ENCODE data around the gene CARD11. TPM values are rescaled to one million over a fixed set of nuclear protein-coding genes. Genes with fewer than 3 reads are reported as not detected.
A peak's percentile ranks its signal among the peaks of the same experiment; 100 is the strongest.

CARD11 gene
- total and polyA plus RNA-seq, 7 experiments from 2014 or later = 13.3 to 136 (median 113) TPM

DNA sequence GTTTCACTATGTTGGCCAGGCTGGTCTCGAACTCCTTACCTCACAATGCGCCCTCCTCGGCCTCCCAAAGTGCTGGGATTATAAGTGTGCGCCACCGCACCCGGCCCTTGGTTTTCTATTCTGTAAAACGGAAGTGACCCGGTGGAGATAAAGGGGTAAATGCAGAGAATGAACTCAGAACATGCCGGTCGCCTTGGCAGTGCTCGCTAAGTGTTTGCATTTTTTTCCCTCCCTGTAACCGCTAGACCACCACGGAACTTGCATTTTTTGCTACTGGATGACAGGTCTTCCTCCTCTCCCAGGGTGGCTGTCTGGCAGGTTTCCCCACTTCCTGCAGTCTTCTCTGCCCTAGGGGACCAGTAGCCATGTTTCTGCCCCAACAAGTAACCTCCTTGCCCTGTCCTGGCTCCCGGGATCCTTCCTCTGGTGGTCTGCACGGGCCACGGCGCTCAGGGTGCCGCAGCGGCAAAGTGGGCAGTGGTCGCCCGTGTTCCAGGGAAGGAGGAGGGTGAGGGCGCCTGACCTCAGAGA lies 180.8 kb downstream of the CARD11 start:
- H3K4me3 ChIP-seq (ENCODE audit: low read length) = no peak overlapping the region
- no peaks in the 10 kb centered on the region for H3K27me3 ChIP-seq (ENCODE audit: control insufficient read depth in 2 of 2, insufficient read depth in 2 of 2, low read length in 2 of 2)
- H3K9me3 ChIP-seq (ENCODE audit: control insufficient read depth in 2 of 3, low read length in 3 of 3) = no peaks in the 10 kb centered on the region
- Mint-ChIP-seq H3K9me3 (no peaks in the 10 kb centered on the region), H3K4me3 (peak overlapping the region in 8 of 10 donors; percentile 14 to 73 (median 58)), H3K27me3 (no peaks in the 10 kb centered on the region), H3K4me1 (peaks cover 12 to 29% (median 19%) of the 10 kb centered on the region in 7 donors), H3K36me3 (peaks cover 0 to 6% (median 2%) of the 10 kb centered on the region in 5 donors), H3K27ac (peak overlapping the region in 6 of 9 donors; percentile 57 to 96 (median 86))
- intact Hi-C loops (cut with micrococcal nuclease) = loop anchor here (1.0 to 10.0 kb wide), 4 partner anchors 19 to 1822 kb away; partner anchors contain the start of genes FOXK1 (in 1 of the 2) and GNA12 (in 1 of the 2)
- ChIA-PET CTCF (interaction anchor here (0.7 kb wide), 2 partner anchors 23 to 183 kb away, joined by 4 to 6 read pairs; no protein-coding TSS in a partner anchor), POLR2A (no interaction called here)
- DNase-seq (no peak), ATAC-seq (no peak)
- H3K4me1 ChIP-seq (ENCODE audit: control insufficient read depth in 2 of 2, insufficient read depth in 2 of 2, low read length in 2 of 2) = peaks cover 7 to 19% of the 10 kb centered on the region in 2 donors
- no peaks in the 10 kb centered on the region for H3K36me3 ChIP-seq (ENCODE audit: control insufficient read depth in 2 of 3, insufficient read depth in 3 of 3, low read length in 3 of 3)
- H3K27ac ChIP-seq (ENCODE audit: low read depth, low read length) = peak overlapping the region; percentile 44

DNA sequence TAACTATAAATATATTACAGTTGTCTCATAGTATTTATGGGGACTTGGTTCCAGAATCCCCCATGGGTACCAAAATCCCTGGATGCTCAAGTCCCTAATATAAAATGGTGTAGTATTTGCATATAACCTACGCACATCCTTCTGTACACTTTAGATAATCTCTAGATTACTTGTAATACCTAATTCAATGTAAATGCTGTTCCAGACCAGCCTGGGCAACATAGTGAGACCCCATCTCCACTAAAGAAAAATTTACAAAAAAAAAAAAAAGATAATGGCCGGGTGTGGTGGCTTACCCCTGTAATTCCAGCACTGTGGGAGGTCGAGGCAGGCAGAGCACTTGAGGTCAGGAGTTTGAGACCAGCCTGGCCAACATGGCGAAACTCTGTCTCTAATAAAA lies 182.2 kb downstream of the CARD11 start:
- Mint-ChIP-seq H3K4me3 (no peak overlapping the region), H3K27ac (peak overlapping the region in 1 of 9 donors; percentile 40), H3K36me3 (peaks cover 0 to 8% (median 2%) of the 10 kb centered on the region in 5 donors), H3K9me3 (no peaks in the 10 kb centered on the region), H3K27me3 (no peaks in the 10 kb centered on the region), H3K4me1 (peaks cover 12 to 31% (median 19%) of the 10 kb centered on the region in 7 donors)
- intact Hi-C loops (cut with micrococcal nuclease) = loop anchor here (10.0 kb wide), 3 partner anchors 203 to 1823 kb away; partner anchors contain the start of gene FOXK1 (in 1 of the 2)
- H3K9me3 ChIP-seq (ENCODE audit: control insufficient read depth in 2 of 3, low read length in 3 of 3) = no peaks in the 10 kb centered on the region
- H3K27me3 ChIP-seq (ENCODE audit: control insufficient read depth in 2 of 2, insufficient read depth in 2 of 2, low read length in 2 of 2) = no peaks in the 10 kb centered on the region
- DNase-seq = no peak
- H3K36me3 ChIP-seq (ENCODE audit: control insufficient read depth in 2 of 3, insufficient read depth in 3 of 3, low read length in 3 of 3) = no peaks in the 10 kb centered on the region
- ChIA-PET CTCF (interaction anchor here (0.7 kb wide), 1 partner anchor 1141 kb away, joined by 3 read pairs; no protein-coding TSS in a partner anchor), POLR2A (interaction anchor here (0.9 kb wide), 1 partner anchor 130 kb away, joined by 3 read pairs; no protein-coding TSS in a partner anchor)
- no peak overlapping the region for H3K27ac ChIP-seq (ENCODE audit: low read depth, low read length)
- no peak overlapping the region for H3K4me3 ChIP-seq (ENCODE audit: low read length)
- peaks cover 7 to 19% of the 10 kb centered on the region in 2 donors for H3K4me1 ChIP-seq (ENCODE audit: control insufficient read depth in 2 of 2, insufficient read depth in 2 of 2, low read length in 2 of 2)
- ATAC-seq = no peak

DNA sequence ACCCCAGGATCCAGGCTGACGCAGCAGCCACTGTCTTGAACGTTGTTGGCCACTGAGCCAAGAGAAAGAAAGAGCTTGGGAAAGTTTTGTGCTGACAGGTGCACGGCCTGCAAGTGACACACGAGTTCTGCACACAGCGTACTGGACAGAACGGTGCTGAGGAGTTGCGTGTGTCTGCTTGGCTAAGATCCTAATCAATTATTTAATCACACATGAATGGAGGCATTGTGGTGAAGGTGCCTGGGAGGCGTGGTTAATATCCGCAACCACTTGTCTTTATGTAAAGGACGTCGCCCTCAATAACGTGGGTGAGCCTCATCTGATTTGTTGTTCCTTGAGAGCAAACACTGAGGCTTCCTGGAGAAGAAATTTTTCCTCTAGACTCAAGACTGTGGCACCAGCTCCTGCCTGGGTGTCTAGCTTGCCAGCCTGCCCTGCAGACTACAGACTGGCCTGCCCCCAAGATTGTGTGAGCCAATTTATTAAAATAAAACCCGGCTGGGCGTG lies 183.0 kb downstream of the CARD11 start:
- H3K9me3 Mint-ChIP-seq = no peaks in the 10 kb centered on the region
- H3K4me3 Mint-ChIP-seq = no peak overlapping the region
- Histone ChIP-seq H3K36me3 (ENCODE audit: control insufficient read depth in 2 of 3, insufficient read depth in 3 of 3, low read length in 3 of 3) (no peaks in the 10 kb centered on the region), H3K9me3 (ENCODE audit: control insufficient read depth in 2 of 3, low read length in 3 of 3) (no peaks in the 10 kb centered on the region), H3K4me1 (ENCODE audit: control insufficient read depth in 2 of 2, insufficient read depth in 2 of 2, low read length in 2 of 2) (peaks cover 7 to 19% of the 10 kb centered on the region in 2 donors), H3K27ac (ENCODE audit: low read depth, low read length) (no peak overlapping the region), H3K27me3 (ENCODE audit: control insufficient read depth in 2 of 2, insufficient read depth in 2 of 2, low read length in 2 of 2) (no peaks in the 10 kb centered on the region), H3K4me3 (ENCODE audit: low read length) (no peak overlapping the region)
- ChIA-PET POLR2A (no interaction called here), CTCF (no interaction called here)
- DNase-seq (no peak), ATAC-seq (no peak)
- no peaks in the 10 kb centered on the region for H3K27me3 Mint-ChIP-seq
- peaks cover 12 to 34% (median 19%) of the 10 kb centered on the region in 7 donors for H3K4me1 Mint-ChIP-seq
- H3K27ac Mint-ChIP-seq = no peak overlapping the region
- peaks cover 0 to 12% (median 6%) of the 10 kb centered on the region in 5 donors for H3K36me3 Mint-ChIP-seq
- intact Hi-C loops (cut with micrococcal nuclease) = loop anchor here (10.0 kb wide), 3 partner anchors 204 to 1824 kb away; partner anchors contain the start of gene FOXK1 (in 1 of the 2)

DNA sequence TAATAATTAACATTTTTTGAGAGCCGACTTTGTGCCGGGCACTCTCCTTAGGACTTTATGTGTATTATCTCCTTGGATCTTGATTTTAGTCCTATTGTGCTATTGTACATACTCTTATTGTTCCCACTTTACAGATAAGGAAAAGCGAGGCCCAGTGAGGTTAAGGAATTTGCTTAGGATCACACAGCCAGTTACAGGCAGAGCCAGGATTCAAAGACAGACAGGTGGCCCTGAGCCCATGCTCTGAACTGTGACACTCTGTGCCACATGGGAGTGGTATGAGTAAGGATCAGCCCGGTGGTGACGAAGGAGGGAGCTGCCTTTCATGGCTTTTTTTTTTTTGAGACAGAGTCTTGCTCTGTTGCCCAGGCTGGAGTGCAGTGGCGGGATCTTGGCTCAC lies 183.7 kb downstream of the CARD11 start:
- H3K4me1 ChIP-seq (ENCODE audit: control insufficient read depth in 2 of 2, insufficient read depth in 2 of 2, low read length in 2 of 2) = peaks cover 7 to 19% of the 10 kb centered on the region in 2 donors
- peak overlapping the region in 1 of 9 donors; percentile 22 for H3K27ac Mint-ChIP-seq
- no peaks in the 10 kb centered on the region for H3K9me3 Mint-ChIP-seq
- POLR2A ChIA-PET = no interaction called here
- no peak overlapping the region for H3K4me3 Mint-ChIP-seq
- H3K9me3 ChIP-seq (ENCODE audit: control insufficient read depth in 2 of 3, low read length in 3 of 3) = no peaks in the 10 kb centered on the region
- H3K36me3 Mint-ChIP-seq = peaks cover 0 to 12% (median 6%) of the 10 kb centered on the region in 5 donors
- DNase-seq (no peak), ATAC-seq (no peak)
- H3K4me1 Mint-ChIP-seq = peaks cover 11 to 32% (median 17%) of the 10 kb centered on the region in 7 donors
- H3K4me3 ChIP-seq (ENCODE audit: low read length) = no peak overlapping the region
- H3K27me3 ChIP-seq (ENCODE audit: control insufficient read depth in 2 of 2, insufficient read depth in 2 of 2, low read length in 2 of 2) = no peaks in the 10 kb centered on the region
- H3K36me3 ChIP-seq (ENCODE audit: control insufficient read depth in 2 of 3, insufficient read depth in 3 of 3, low read length in 3 of 3) = no peaks in the 10 kb centered on the region
- CTCF ChIA-PET = no interaction called here
- H3K27me3 Mint-ChIP-seq = no peaks in the 10 kb centered on the region
- H3K27ac ChIP-seq (ENCODE audit: low read depth, low read length) = no peak overlapping the region
- intact Hi-C loops (cut with micrococcal nuclease) = loop anchor here (10.0 kb wide), 3 partner anchors 205 to 1825 kb away; partner anchors contain the start of gene FOXK1 (in 1 of the 2)

DNA sequence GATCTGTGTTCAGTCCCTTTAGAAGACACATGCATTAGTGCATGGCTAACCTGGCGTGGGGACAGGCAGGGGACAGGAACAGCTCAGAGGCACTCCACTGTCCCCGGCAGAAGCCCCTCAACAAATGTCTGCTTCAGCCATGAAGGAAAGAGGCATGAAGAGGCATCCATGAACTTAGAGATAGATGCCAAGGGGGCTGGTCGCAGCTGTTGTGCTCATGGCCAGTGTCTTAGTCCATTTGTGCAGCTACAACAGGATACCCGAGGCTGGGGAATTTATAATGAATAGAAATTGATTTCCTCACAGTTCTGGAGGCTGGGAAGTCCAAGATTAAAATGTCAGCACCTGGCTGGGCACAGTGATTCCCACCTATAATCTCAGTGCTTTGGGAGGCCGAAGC lies 185.0 kb downstream of the CARD11 start:
- peaks cover 0 to 9% of the 10 kb centered on the region in 2 donors for H3K4me1 ChIP-seq (ENCODE audit: control insufficient read depth in 2 of 2, insufficient read depth in 2 of 2, low read length in 2 of 2)
- no peak overlapping the region for H3K27ac Mint-ChIP-seq
- no peak overlapping the region for H3K4me3 ChIP-seq (ENCODE audit: low read length)
- H3K27me3 ChIP-seq (ENCODE audit: control insufficient read depth in 2 of 2, insufficient read depth in 2 of 2, low read length in 2 of 2) = no peaks in the 10 kb centered on the region
- H3K4me3 Mint-ChIP-seq = no peak overlapping the region
- intact Hi-C loops (cut with micrococcal nuclease) = no loop called here
- no peaks in the 10 kb centered on the region for H3K36me3 ChIP-seq (ENCODE audit: control insufficient read depth in 2 of 3, insufficient read depth in 3 of 3, low read length in 3 of 3)
- peaks cover 2 to 19% (median 8%) of the 10 kb centered on the region in 7 donors for H3K4me1 Mint-ChIP-seq
- H3K9me3 Mint-ChIP-seq = no peaks in the 10 kb centered on the region
- POLR2A ChIA-PET = no interaction called here
- H3K36me3 Mint-ChIP-seq = peaks cover 0 to 15% (median 6%) of the 10 kb centered on the region in 5 donors
- no peaks in the 10 kb centered on the region for H3K27me3 Mint-ChIP-seq
- ATAC-seq = no peak
- H3K9me3 ChIP-seq (ENCODE audit: control insufficient read depth in 2 of 3, low read length in 3 of 3) = no peaks in the 10 kb centered on the region
- CTCF ChIA-PET = no interaction called here
- no peak overlapping the region for H3K27ac ChIP-seq (ENCODE audit: low read depth, low read length)
- DNase-seq = no peak

- ChIA-PET POLR2A (no interaction called here), CTCF (no interaction called here)
- no peak overlapping the region for H3K4me3 Mint-ChIP-seq
- intact Hi-C loops (cut with micrococcal nuclease) = no loop called here
- H3K9me3 Mint-ChIP-seq = no peaks in the 10 kb centered on the region
- ATAC-seq (peak; percentile 47), DNase-seq (no peak)
- no peaks in the 10 kb centered on the region for H3K27me3 ChIP-seq (ENCODE audit: control insufficient read depth in 2 of 2, insufficient read depth in 2 of 2, low read length in 2 of 2)
- no peaks in the 10 kb centered on the region for H3K27me3 Mint-ChIP-seq
- H3K4me1 ChIP-seq (ENCODE audit: control insufficient read depth in 2 of 2, insufficient read depth in 2 of 2, low read length in 2 of 2) = peaks cover 0 to 3% of the 10 kb centered on the region in 2 donors
- H3K36me3 Mint-ChIP-seq = peaks cover 0 to 15% (median 6%) of the 10 kb centered on the region in 5 donors
- H3K27ac Mint-ChIP-seq = peak overlapping the region in 1 of 9 donors; percentile 6
- H3K9me3 ChIP-seq (ENCODE audit: control insufficient read depth in 2 of 3, low read length in 3 of 3) = no peaks in the 10 kb centered on the region
- H3K27ac ChIP-seq (ENCODE audit: low read depth, low read length) = no peak overlapping the region
- peaks cover 0 to 8% (median 3%) of the 10 kb centered on the region in 7 donors for H3K4me1 Mint-ChIP-seq
- no peak overlapping the region for H3K4me3 ChIP-seq (ENCODE audit: low read length)
- H3K36me3 ChIP-seq (ENCODE audit: control insufficient read depth in 2 of 3, insufficient read depth in 3 of 3, low read length in 3 of 3) = no peaks in the 10 kb centered on the region
These were observed 187.1 kb downstream of the CARD11 start for GRCh38 chr7:2856388-2857169.
